GM23338 (cell line): ENCODE measurements around the gene PDP2. TPM values are rescaled to one million over a fixed set of nuclear protein-coding genes. Genes with fewer than 3 reads are reported as not detected.

ENCODE experiments used
- ATAC-seq: fragments of 200-7000 bp; cut with Tn5 transposase; 3 replicates; pipeline ENCODE4 v1.9.1; 2020
- DNase-seq: peaks from one replicate; pipeline ENCODE4 v3.0.0-alpha.2; 2015; ENCODE audit warnings: low spot score
- H2AFZ ChIP-seq: fragments of 200-600 bp; sonication (generic); 2 replicates; pipeline ENCODE4 v1.8.0; 2016; ENCODE audit warnings: antibody characterized with exemption, mild to moderate bottlenecking, moderate library complexity
- H3F3A ChIP-seq: fragments of 200-600 bp; sonication (generic); replicated peaks from 2 replicates; pipeline ENCODE4 v1.8.0; 2017; ENCODE audit warnings: antibody characterized with exemption, mixed run types, low read depth
- H3K27ac ChIP-seq: fragments of 200-600 bp; sonication (generic); 2 replicates; pipeline ENCODE4 v1.6.1; 2016; ENCODE audit warnings: low read depth
- H3K27me3 ChIP-seq: fragments of 200-600 bp; sonication (generic); 2 replicates; pipeline ENCODE4 v1.8.0; 2016; ENCODE audit warnings: mild to moderate bottlenecking, mixed run types, moderate library complexity; ENCODE audit not compliant: insufficient read depth
- H3K36me3 ChIP-seq: fragments of 200-600 bp; sonication (generic); 2 replicates; pipeline ENCODE4 v1.8.0; 2016; ENCODE audit warnings: mild to moderate bottlenecking; ENCODE audit not compliant: insufficient read depth
- H3K4me1 ChIP-seq: fragments of 200-600 bp; sonication (generic); 2 replicates; pipeline ENCODE4 v1.8.0; 2016; ENCODE audit warnings: mild to moderate bottlenecking, moderate library complexity; ENCODE audit not compliant: insufficient read depth
- H3K4me2 ChIP-seq: fragments of 200-600 bp; sonication (generic); 2 replicates; pipeline ENCODE4 v1.7.1; 2017; ENCODE audit warnings: mixed run types
- H3K4me3 ChIP-seq: fragments of 200-600 bp; sonication (generic); 2 replicates; pipeline ENCODE4 v1.6.1; 2016; ENCODE audit warnings: mixed run types
- H3K79me2 ChIP-seq: fragments of 200-600 bp; sonication (generic); replicated peaks from 2 replicates; pipeline ENCODE4 v1.8.0; 2017; ENCODE audit warnings: mild to moderate bottlenecking; ENCODE audit not compliant: insufficient read depth
- H3K9me2 ChIP-seq: fragments of 200-600 bp; sonication (generic); 2 replicates; pipeline ENCODE4 v1.8.0; 2017; ENCODE audit not compliant: insufficient read depth
- H4K20me1 ChIP-seq: fragments of 200-600 bp; sonication (generic); replicated peaks from 2 replicates; pipeline ENCODE4 v1.8.0; 2017; ENCODE audit warnings: mild to moderate bottlenecking; ENCODE audit not compliant: insufficient read depth
- H3K27ac Mint-ChIP-seq: 2 replicates; pipeline ENCODE4 v1.8.0; 2020; ENCODE audit warnings: inconsistent platforms, mild to moderate bottlenecking, moderate library complexity, mixed read lengths
- H3K27me3 Mint-ChIP-seq: 3 replicates; pipeline ENCODE4 v1.8.0; 2022; ENCODE audit warnings: low read depth, mild to moderate bottlenecking, moderate library complexity, mixed read lengths, inconsistent platforms; ENCODE audit not compliant: insufficient read depth, poor library complexity
- H3K36me3 Mint-ChIP-seq: 3 replicates; pipeline ENCODE4 v1.8.0; 2021; ENCODE audit warnings: low read depth, mild to moderate bottlenecking, inconsistent platforms, moderate library complexity, mixed read lengths
- H3K4me1 Mint-ChIP-seq: 3 replicates; pipeline ENCODE4 v1.8.0; 2020; ENCODE audit warnings: mild to moderate bottlenecking, inconsistent platforms, mixed read lengths
- H3K4me3 Mint-ChIP-seq: 3 replicates; pipeline ENCODE4 v1.8.0; 2021; ENCODE audit warnings: moderate library complexity, mild to moderate bottlenecking, inconsistent platforms, mixed read lengths
- H3K9me3 Mint-ChIP-seq: 3 replicates; pipeline ENCODE4 v1.8.0; 2020; ENCODE audit warnings: moderate library complexity, mild to moderate bottlenecking, inconsistent platforms, mixed read lengths
- CREB1 ChIP-seq: fragments of 250-450 bp; sonication (Bioruptor Pico); IDR thresholded peaks from 2 replicates; pipeline ENCODE4 v1.5.0; 2020; ENCODE audit warnings: low read depth, mild to moderate bottlenecking, moderate library complexity
- CTCF ChIP-seq, 2 experiments: fragments of 200-600 bp in 1 of 2; sonication (generic) in 1 of 2; conservative IDR thresholded peaks; 2 replicates each; pipeline versions ENCODE4 v1.5.1 to v1.6.1; 2016 to 2017; ENCODE audit warnings: antibody characterized with exemption in 2 of 2, low read depth in 2 of 2, mild to moderate bottlenecking in 2 of 2, moderate library complexity in 1 of 2
- ETS1 ChIP-seq: IDR thresholded peaks from 2 replicates; pipeline ENCODE4 v1.6.1; 2016; ENCODE audit warnings: antibody characterized with exemption
- EZH2 ChIP-seq: fragments of 200-600 bp; sonication (generic); IDR thresholded peaks from one replicate; pipeline ENCODE4 v1.8.0; 2017; ENCODE audit warnings: antibody characterized with exemption, mild to moderate bottlenecking, low read depth; ENCODE audit not compliant: unreplicated experiment
- EZH2phosphoT487 ChIP-seq: fragments of 200-600 bp; sonication (generic); IDR thresholded peaks from one replicate; pipeline ENCODE4 v1.8.1; 2018; ENCODE audit warnings: antibody characterized with exemption; ENCODE audit not compliant: unreplicated experiment
- JUNB ChIP-seq: IDR thresholded peaks from one replicate; pipeline ENCODE4 v1.6.1; 2016; ENCODE audit warnings: antibody characterized with exemption; ENCODE audit not compliant: unreplicated experiment
- POLR2AphosphoS5 ChIP-seq: IDR thresholded peaks from 2 replicates; pipeline ENCODE4 v1.6.1; 2016; ENCODE audit warnings: antibody characterized with exemption, low read depth
- REST ChIP-seq: IDR thresholded peaks from one replicate; pipeline ENCODE4 v1.6.1; 2018; ENCODE audit warnings: antibody characterized with exemption; ENCODE audit not compliant: unreplicated experiment
- STAT1 ChIP-seq: IDR thresholded peaks from one replicate; pipeline ENCODE4 v1.6.1; 2016; ENCODE audit warnings: antibody characterized with exemption; ENCODE audit not compliant: unreplicated experiment
- ZNF114 ChIP-seq: fragments of 250-450 bp; sonication (Bioruptor Pico); IDR thresholded peaks from 2 replicates; pipeline ENCODE4 v1.5.0; 2020; ENCODE audit warnings: mild to moderate bottlenecking, moderate library complexity
- ZNF331 ChIP-seq: fragments of 250-450 bp; sonication (Bioruptor Pico); IDR thresholded peaks from 2 replicates; pipeline ENCODE4 v1.5.0; 2020; ENCODE audit warnings: low read depth, mild to moderate bottlenecking, moderate library complexity
- polyA plus RNA-seq: library from polyadenylated mRNA; unstranded; fragments of >200 nt; fragmentation: Nextera tagmentation; extraction: Ambion mirVana; gene quantifications from 2 replicates; pipeline ENCODE4 v1.2.1, GENCODE V29; 2016
- total RNA-seq: library from RNA; depleted of rRNA; stranded (reverse); fragments of >200 nt; shearing (Covaris generic); gene quantifications from 2 replicates; pipeline ENCODE4 v1.2.3, GENCODE V29; 2014

The PDP2 gene
- total and polyA plus RNA-seq, 2 experiments from 2014 or later: 9.0 to 23.2 TPM

GRCh38 chr16:66898207-66898606, 17.9 kb downstream of the PDP2 start (continued):
- no peak for TF ChIP-seq ZNF114 (CRISPR knock-in tag)
- no peak for TF ChIP-seq JUNB
- TF ChIP-seq POLR2AphosphoS5: no peak

- Histone ChIP-seq H3K4me1 (peaks cover 8% of the 10 kb centered on the region; the same call in 1 of the 2 replicates), H3K27ac (no peak overlapping the region), H3K79me2 (no peaks in the 10 kb centered on the region), H3K4me2 (no peak overlapping the region), H3K4me3 (no peak overlapping the region), H3F3A (0 out of 2 replicates have a peak, but pooled peaks cover 4% of the 10 kb centered on the region), H3K36me3 (no peaks in the 10 kb centered on the region), H3K27me3 (no peaks in the 10 kb centered on the region), H3K9me2 (no peaks in the 10 kb centered on the region), H2AFZ (no peak overlapping the region), H4K20me1 (no peaks in the 10 kb centered on the region)
- Mint-ChIP-seq H3K36me3 (no peaks in the 10 kb centered on the region), H3K9me3 (no peaks in the 10 kb centered on the region; the same call in 2 of the 3 replicates), H3K4me1 (peaks cover 10% of the 10 kb centered on the region; the same call in 2 of the 3 replicates), H3K4me3 (no peak overlapping the region), H3K27ac (no peak overlapping the region), H3K27me3 (peaks cover 10% of the 10 kb centered on the region)
- ATAC-seq (no peak), DNase-seq (no peak)
- TF ChIP-seq STAT1 (no peak), JUNB (no peak), EZH2phosphoT487 (no peak), REST (no peak), ETS1 (no peak), ZNF331 (CRISPR knock-in tag) (no peak), CTCF (conservative IDR thresholded peaks at IDR 0.05; ENCODE audit: low read depth in 2 of 2) (no peak), EZH2 (no peak), CREB1 (CRISPR knock-in tag) (no peak), POLR2AphosphoS5 (no peak), ZNF114 (CRISPR knock-in tag) (no peak)
Measured at GRCh38 chr16:66898933-66899309, 18.6 kb downstream of the PDP2 start.
